Progenitor cell of endocrine pancreas (in vitro differentiated cells): ENCODE measurements around the gene ADM2. TPM values are rescaled to one million over a fixed set of nuclear protein-coding genes. Genes with fewer than 3 reads are reported as not detected.

Experiments used
- DNase-seq: peaks from one replicate; pipeline ENCODE4 v3.0.0; 2021; ENCODE audit warnings: low spot score; ENCODE audit not compliant: unreplicated experiment
- H3K27ac Mint-ChIP-seq: 2 replicates; pipeline ENCODE4 v1.8.0; 2021; ENCODE audit warnings: mild to moderate bottlenecking, moderate library complexity, mixed read lengths
- H3K27me3 Mint-ChIP-seq: 2 replicates; pipeline ENCODE4 v1.8.0; 2021; ENCODE audit warnings: mixed read lengths
- H3K36me3 Mint-ChIP-seq: 2 replicates; pipeline ENCODE4 v1.8.0; 2022; ENCODE audit warnings: mixed read lengths; ENCODE audit not compliant: insufficient read depth
- H3K4me1 Mint-ChIP-seq: 2 replicates; pipeline ENCODE4 v1.8.0; 2021; ENCODE audit warnings: low read depth, mixed read lengths
- H3K4me3 Mint-ChIP-seq: 2 replicates; pipeline ENCODE4 v1.8.0; 2021; ENCODE audit warnings: low read depth, mild to moderate bottlenecking, moderate library complexity, mixed read lengths
- H3K9me3 Mint-ChIP-seq: 2 replicates; pipeline ENCODE4 v1.8.0; 2021; ENCODE audit warnings: low read depth, mixed read lengths
- CTCF ChIP-seq: fragments of 200-600 bp; sonication (generic); IDR thresholded peaks from one replicate; pipeline ENCODE4 v1.5.0; 2021; ENCODE audit warnings: antibody characterized with exemption, mild to moderate bottlenecking; ENCODE audit not compliant: unreplicated experiment
- total RNA-seq: library from RNA; stranded (reverse); gene quantifications from 2 replicates; pipeline ENCODE4 v1.2.1, GENCODE V29; 2021

The ADM2 gene
- total RNA-seq, 1 donor from 2014 or later, result 2.9 TPM

GRCh38 chr22:50505276-50505775, 24.0 kb downstream of the ADM2 start:
- Mint-ChIP-seq H3K4me3 (no peak overlapping the region), H3K9me3 (no peaks in the 10 kb centered on the region)
- no peak for TF ChIP-seq CTCF

GRCh38 chr22:50505776-50506610, 24.6 kb downstream of the ADM2 start:
- Mint-ChIP-seq H3K4me1 (peaks cover 15% of the 10 kb centered on the region), H3K27me3 (no peaks in the 10 kb centered on the region), H3K9me3 (no peaks in the 10 kb centered on the region), H3K36me3 (no peaks in the 10 kb centered on the region), H3K4me3 (peak overlapping the region; percentile 91), H3K27ac (no peak overlapping the region)
- DNase-seq, result no peak
- TF ChIP-seq CTCF, result no peak

More at GRCh38 chr22:50505276-50505775, 24.0 kb downstream of the ADM2 start:
- Mint-ChIP-seq H3K4me1 (peaks cover 15% of the 10 kb centered on the region), H3K27ac (no peak overlapping the region), H3K36me3 (no peaks in the 10 kb centered on the region), H3K27me3 (no peaks in the 10 kb centered on the region)
- DNase-seq, result no peak

GRCh38 chr22:50506611-50507420, 25.5 kb downstream of the ADM2 start:
- DNase-seq, result no peak
- no peaks in the 10 kb centered on the region for H3K36me3 Mint-ChIP-seq
- H3K27me3 Mint-ChIP-seq, result no peaks in the 10 kb centered on the region
- H3K4me1 Mint-ChIP-seq, result peaks cover 15% of the 10 kb centered on the region
- peak overlapping the region; percentile 91 for H3K27ac Mint-ChIP-seq
- no peaks in the 10 kb centered on the region for H3K9me3 Mint-ChIP-seq
- TF ChIP-seq CTCF, result no peak
- H3K4me3 Mint-ChIP-seq, result peak overlapping the region; percentile 91

- peak; percentile 89 for DNase-seq
- H3K4me3 Mint-ChIP-seq, result peak within 1 kb of the TSS; percentile 95
- H3K27me3 Mint-ChIP-seq, result no peaks in the 10 kb centered on the region
- H3K27ac Mint-ChIP-seq, result peak within 1 kb of the TSS; percentile 98
- no peaks in the 10 kb centered on the region for H3K9me3 Mint-ChIP-seq
- TF ChIP-seq CTCF, result no peak
- H3K4me1 Mint-ChIP-seq, result peaks cover 15% of the 10 kb centered on the region
- no peaks in the 10 kb centered on the region for H3K36me3 Mint-ChIP-seq
Observed at GRCh38 chr22:50507421-50507990, 26.2 kb downstream of the ADM2 start, which contains the start of gene LMF2. Gene LMF2 (minus strand): TSS chr22:50507702. CDS start chr22:50507675, 27 bp downstream.
